Uterine smooth muscle cell (primary cell): ENCODE results near the gene MOB3C. TPM values are rescaled to one million over a fixed set of nuclear protein-coding genes. Genes with fewer than 3 reads are reported as not detected.

Source experiments
- total RNA-seq: library from RNA; depleted of rRNA; stranded (reverse); fragments of >200 nt; gene quantifications from 2 replicates; pipeline ENCODE4 v1.2.3, GENCODE V29; 2014

MOB3C gene
- total RNA-seq = 8.5 and 11.7 TPM in 2 replicates

GRCh38 chr1:46616277-46617107, at the start of gene MOB3C:
Gene MOB3C (minus strand): TSS chr1:46616811. CDS start chr1:46613321, 3,490 bp downstream.

GRCh38 chr1:46603858-46604549, 12.6 kb downstream of the MOB3C start, which contains the start of gene MKNK1:
Gene MKNK1 (minus strand): TSS chr1:46604268. CDS start chr1:46583327, 20,941 bp downstream.

Other genes starting within 250 kb of the MOB3C start
- 1.00 and 1.7 TPM in 2 replicates for gene FAAH, start 222.5 kb downstream of the MOB3C start, total RNA-seq
- gene DMBX1, start 127.0 kb downstream of the MOB3C start, total RNA-seq = not detected in 2 replicates
- not detected in 2 replicates for gene KNCN, start 65.2 kb downstream of the MOB3C start, total RNA-seq
- 16.3 and 21.4 TPM in 2 replicates for gene MKNK1, start 12.5 kb downstream of the MOB3C start, total RNA-seq
- 44.3 and 54.0 TPM in 2 replicates for gene ATPAF1, start 51.6 kb upstream of the MOB3C start, total RNA-seq
- not detected in 2 replicates for gene TEX38, start 55.0 kb upstream of the MOB3C start, total RNA-seq
- gene EFCAB14, start 102.3 kb upstream of the MOB3C start, total RNA-seq = 26.9 and 30.5 TPM in 2 replicates
- gene CYP4B1, start 182.2 kb upstream of the MOB3C start, total RNA-seq = not detected in 2 replicates